Astrocyte (in vitro differentiated cells and primary cell): Measurements from ENCODE around the gene GPR158.

Experiments
- CTCF ChIP-seq: IDR thresholded peaks from 2 replicates; pipeline ENCODE4 v1.5.1; 2011; ENCODE audit warnings: low read depth, mild to moderate bottlenecking, inconsistent platforms, low read length, moderate library complexity; ENCODE audit not compliant: insufficient read depth
- EZH2 ChIP-seq: IDR thresholded peaks from 2 replicates; pipeline ENCODE4 v1.6.1; 2012; ENCODE audit warnings: mild to moderate bottlenecking, low read length, inconsistent platforms; ENCODE audit not compliant: insufficient read depth

DNA sequence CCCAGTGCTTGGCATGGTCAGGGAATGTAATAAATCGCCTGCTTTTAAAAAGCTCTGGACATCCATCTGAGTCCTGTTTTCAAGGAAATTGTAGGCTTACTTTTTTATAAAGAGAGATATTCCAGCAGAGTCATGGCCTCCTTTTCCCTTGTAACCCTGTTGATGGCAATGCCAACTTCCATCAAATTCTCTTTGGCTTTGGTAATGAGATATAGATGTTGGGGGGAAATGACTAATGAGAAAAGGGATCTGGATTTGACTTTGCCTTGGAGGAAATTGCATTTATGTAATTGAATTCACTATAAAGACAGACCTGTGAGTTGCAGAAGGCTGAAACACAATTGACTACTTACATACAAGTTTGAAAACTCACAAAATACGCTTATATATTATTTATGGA is 347.5 kb downstream of the GPR158 start:
- no peak for TF ChIP-seq CTCF
- no peak for TF ChIP-seq EZH2
